ENCODE data around the gene TMED9. TPM values are rescaled to one million over a fixed set of nuclear protein-coding genes. Genes with fewer than 3 reads are reported as not detected.
"Not testable (repeated sequence)": the region's sequence is repeated elsewhere in the genome, so short reads cannot be mapped to it uniquely, and the experiment has no call there.

The TMED9 gene
- total and polyA plus RNA-seq, 9 of the 15 experiments (the other 6 are each of a cell fraction or from before 2014, with no cell fraction given) = 43.7 to 301 (median 90.0) TPM

DNA sequence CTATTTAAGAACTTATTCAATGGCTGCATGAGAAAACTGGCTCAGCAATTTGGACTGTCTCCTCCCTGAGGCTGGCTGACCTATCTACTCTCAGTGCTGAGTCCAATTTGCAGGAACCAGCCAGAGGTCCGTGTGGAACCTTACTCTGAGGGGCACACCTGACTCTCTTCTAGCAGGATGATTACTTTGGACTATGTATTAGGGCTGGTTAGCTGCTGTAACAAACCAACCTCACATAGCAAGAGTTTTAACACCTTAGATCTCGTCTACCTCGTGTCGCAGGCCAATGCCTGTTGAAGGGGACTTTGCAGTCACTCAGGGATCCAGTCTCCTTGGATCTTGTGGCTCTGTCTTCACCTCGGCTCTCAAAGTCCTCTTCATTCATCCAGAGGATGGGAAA lies 34.2 kb upstream of the TMED9 start:
- no TSS peak for BruUV-seq (replicated peaks)
- peaks cover 17 to 35% of the 10 kb centered on the region in 2 experiments for H3K4me1 ChIP-seq (replicated peaks in 1 of 2; ENCODE audit: control insufficient read depth in 2 of 2, insufficient read depth in 2 of 2, low read length in 2 of 2)
- H2AFZ ChIP-seq (ENCODE audit: low read depth, low read length) = peak overlapping the region; percentile 84
- TF ChIP-seq ZNF12 (CRISPR knock-in tag; IDR thresholded peaks at IDR 0.05) = peak; percentile 99
- no peak for TF ChIP-seq ZC3H11A (IDR thresholded peaks at IDR 0.05; ENCODE audit: low read depth, low read length)
- H3K9ac ChIP-seq (ENCODE audit: insufficient read depth in 1 of 2, low read depth in 2 of 2, low read length in 2 of 2) = no peak overlapping the region
- H4K20me1 ChIP-seq (replicated peaks; ENCODE audit: control insufficient read depth, insufficient read depth, low read length) = peaks cover 10% of the 10 kb centered on the region
- POLR2A ChIA-PET = interaction anchor here (0.6 to 0.8 kb wide), 2 partner anchors 35 to 43 kb away, joined by 3 to 4 read pairs; no protein-coding TSS in a partner anchor
- H3K4me2 ChIP-seq (ENCODE audit: insufficient read depth, low read length) = no peak overlapping the region
- H3K27me3 ChIP-seq (ENCODE audit: control insufficient read depth in 2 of 2, insufficient read depth in 2 of 2, low read length in 2 of 2) = no peaks in the 10 kb centered on the region
- FAIRE-seq (no peak), ATAC-seq (no peak), DNase-seq (ENCODE audit: extremely low read depth in 1 of 4, low spot score in 3 of 4) (no peak)
- intact Hi-C loops (cut with micrococcal nuclease) = no loop called here
- 72% methylated on average over 5 of the region's 5 CpGs for WGBS (ENCODE audit: insufficient coverage, low coverage, missing lambda C conversion rate)
- H3K79me2 ChIP-seq (ENCODE audit: control insufficient read depth, insufficient read depth, low read length) = peaks cover 19% of the 10 kb centered on the region
- in situ Hi-C loops (cut with MboI) = no loop called here
- no peaks in the 10 kb centered on the region for H3K9me1 ChIP-seq (ENCODE audit: control insufficient read depth, insufficient read depth, low read length)
- H3K36me3 ChIP-seq (ENCODE audit: control insufficient read depth, insufficient read depth, low read length) = peaks cover 3% of the 10 kb centered on the region; the same call in 2 of the 3 replicates
- no peak overlapping the region for H3K4me3 ChIP-seq
- H3K9me3 ChIP-seq (replicated peaks; ENCODE audit: control insufficient read depth, insufficient read depth, low read depth, low read length) = no peaks in the 10 kb centered on the region
- CTCF ChIA-PET (ENCODE audit: low intra/inter-chr PET ratio) = no interaction called here
- peak overlapping the region; percentile 64; the same call in 2 of the 3 replicates for H3K27ac ChIP-seq (ENCODE audit: extremely low read depth, low read depth, low read length)

GRCh38 chr5:177559446-177559941 lies 32.5 kb upstream of the TMED9 start:
- 9% methylated on average over 6 of the region's 8 CpGs for WGBS (ENCODE audit: insufficient coverage, low coverage, missing lambda C conversion rate)
- H3K9ac ChIP-seq (ENCODE audit: insufficient read depth in 1 of 2, low read depth in 2 of 2, low read length in 2 of 2); BruUV-seq (replicated peaks); FAIRE-seq; in situ Hi-C loops (cut with MboI); H3K79me2 ChIP-seq (ENCODE audit: control insufficient read depth, insufficient read depth, low read length); CTCF ChIA-PET (ENCODE audit: low intra/inter-chr PET ratio); H3K9me3 ChIP-seq (replicated peaks; ENCODE audit: control insufficient read depth, insufficient read depth, low read depth, low read length); ATAC-seq; H3K27me3 ChIP-seq (ENCODE audit: control insufficient read depth in 2 of 2, insufficient read depth in 2 of 2, low read length in 2 of 2); H4K20me1 ChIP-seq (replicated peaks; ENCODE audit: control insufficient read depth, insufficient read depth, low read length); DNase-seq (ENCODE audit: extremely low read depth in 1 of 4, low spot score in 3 of 4); H3K4me3 ChIP-seq; H3K27ac ChIP-seq (ENCODE audit: extremely low read depth, low read depth, low read length); H3K9me1 ChIP-seq (ENCODE audit: control insufficient read depth, insufficient read depth, low read length); intact Hi-C loops (cut with micrococcal nuclease); H3K4me2 ChIP-seq (ENCODE audit: insufficient read depth, low read length); H2AFZ ChIP-seq (ENCODE audit: low read depth, low read length); H3K36me3 ChIP-seq (ENCODE audit: control insufficient read depth, insufficient read depth, low read length): not testable (repeated sequence)
- H3K4me1 ChIP-seq (replicated peaks in 1 of 2; ENCODE audit: control insufficient read depth in 2 of 2, insufficient read depth in 2 of 2, low read length in 2 of 2) = peaks cover 4 to 29% of the 10 kb centered on the region in 2 experiments; a peak in 4 of 5 replicates
- TF ChIP-seq DACH1 (IDR thresholded peaks at IDR 0.05; ENCODE audit: partially characterized antibody) (peak; percentile 22), SMARCA4 (IDR thresholded peaks at IDR 0.05) (0 out of 2 replicates have a peak, but pooled peaks have one; percentile 22), CBFA2T2 (conservative IDR thresholded peaks at IDR 0.05) (peak; percentile 68), HDAC1 (IDR thresholded peaks at IDR 0.05) (peak in 1 of 2 experiments; percentile 24; a peak in 1 of 4 replicates), DPF2 (IDR thresholded peaks at IDR 0.05) (peak; percentile 47; the same call in 1 of the 2 replicates), KDM1A (IDR thresholded peaks at IDR 0.05) (peak in 1 of 2 experiments; percentile 38; a peak in 2 of 4 replicates), ARID1B (IDR thresholded peaks at IDR 0.05) (peak; percentile 31; the same call in 1 of the 2 replicates), NCOR1 (IDR thresholded peaks at IDR 0.05) (peak; percentile 50; the same call in 1 of the 2 replicates), CBFA2T3 (IDR thresholded peaks at IDR 0.05) (peak; percentile 82), TAL1 (IDR thresholded peaks at IDR 0.05) (peak; percentile 37; the same call in 1 of the 2 replicates)
- TF ChIP-seq, protein P1, sequence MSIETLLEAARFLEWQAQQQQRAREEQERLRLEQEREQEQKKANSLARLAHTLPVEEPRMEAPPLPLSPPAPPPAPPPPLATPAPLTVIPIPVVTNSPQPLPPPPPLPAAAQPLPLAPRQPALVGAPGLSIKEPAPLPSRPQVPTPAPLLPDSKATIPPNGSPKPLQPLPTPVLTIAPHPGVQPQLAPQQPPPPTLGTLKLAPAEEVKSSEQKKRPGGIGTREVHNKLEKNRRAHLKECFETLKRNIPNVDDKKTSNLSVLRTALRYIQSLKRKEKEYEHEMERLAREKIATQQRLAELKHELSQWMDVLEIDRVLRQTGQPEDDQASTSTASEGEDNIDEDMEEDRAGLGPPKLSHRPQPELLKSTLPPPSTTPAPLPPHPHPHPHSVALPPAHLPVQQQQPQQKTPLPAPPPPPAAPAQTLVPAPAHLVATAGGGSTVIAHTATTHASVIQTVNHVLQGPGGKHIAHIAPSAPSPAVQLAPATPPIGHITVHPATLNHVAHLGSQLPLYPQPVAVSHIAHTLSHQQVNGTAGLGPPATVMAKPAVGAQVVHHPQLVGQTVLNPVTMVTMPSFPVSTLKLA (conservative IDR thresholded peaks at IDR 0.05) = peak; percentile 27 to 59; a peak in 2 of 4 replicates
- POLR2A ChIA-PET = interaction anchor here (0.6 to 1.3 kb wide), 2 partner anchors 13 to 19 kb away, joined by 3 read pairs; no protein-coding TSS in a partner anchor

Data from K562 (cell line).